ENCODE data around the gene ZNF579.

Gene ZNF579

DNA sequence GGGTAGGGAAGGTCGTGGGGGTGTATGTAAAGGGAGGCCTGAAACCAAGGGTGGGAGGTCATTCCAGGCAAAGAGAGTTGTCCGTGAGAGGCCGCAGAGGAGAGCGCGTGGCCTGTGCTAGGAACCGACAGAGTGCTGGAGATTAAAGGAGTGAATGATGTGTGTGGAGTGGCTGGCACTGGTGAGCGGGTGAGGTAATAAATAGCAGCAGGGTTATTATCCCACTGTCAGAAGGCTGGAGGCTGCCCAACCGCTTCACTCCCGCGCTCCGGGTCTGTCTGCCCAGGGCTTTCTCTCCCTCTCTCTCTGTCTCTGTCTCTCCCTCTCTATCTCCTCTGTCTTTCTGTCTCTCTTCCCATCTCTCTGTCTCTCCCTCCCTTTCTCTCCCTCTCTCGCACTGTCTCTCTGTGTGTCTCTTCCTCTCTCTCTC lies 17.4 kb downstream of the ZNF579 start:
- DNase-seq: no peak

DNA sequence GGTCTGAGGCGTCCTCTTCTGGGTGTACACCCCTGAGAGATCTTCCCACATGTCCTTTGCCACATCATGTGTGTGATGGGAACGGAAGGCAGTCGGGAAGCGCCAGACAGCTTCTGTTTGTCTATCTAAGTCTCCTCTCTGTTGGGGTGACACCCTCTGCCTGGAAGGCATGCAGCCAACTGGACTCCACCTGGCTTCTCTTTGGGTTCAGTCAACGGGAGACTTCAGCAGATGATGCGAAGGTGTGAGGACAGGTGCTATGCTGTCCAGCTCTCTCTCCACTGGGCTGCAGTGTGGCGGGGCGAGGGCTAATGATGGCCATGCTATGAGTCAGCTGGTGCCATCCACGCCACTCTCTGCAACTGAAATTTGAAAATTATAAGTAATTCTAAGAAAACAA lies 21.0 kb downstream of the ZNF579 start:
- no peak for DNase-seq

DNA sequence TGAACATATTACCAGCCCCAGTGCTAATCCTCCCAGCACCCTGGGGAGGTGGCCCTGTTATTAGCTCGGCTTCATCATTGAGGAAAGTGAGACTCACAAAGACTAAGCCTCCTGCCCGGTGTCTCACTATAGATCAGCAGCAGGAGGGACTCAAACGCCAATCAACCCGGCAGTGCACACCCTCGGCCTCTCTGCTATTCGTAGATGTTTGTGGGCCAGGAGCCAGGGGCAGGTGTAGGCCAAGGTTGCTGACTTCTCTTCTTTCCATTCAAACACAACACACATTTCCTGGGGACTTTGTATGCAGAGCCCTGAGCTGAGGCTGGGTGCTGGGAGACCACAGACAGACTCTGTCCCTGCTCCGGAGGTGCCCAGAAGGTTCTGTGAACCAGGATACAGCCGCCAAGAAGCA lies 25.9 kb downstream of the ZNF579 start:
- DNase-seq: no peak

DNA sequence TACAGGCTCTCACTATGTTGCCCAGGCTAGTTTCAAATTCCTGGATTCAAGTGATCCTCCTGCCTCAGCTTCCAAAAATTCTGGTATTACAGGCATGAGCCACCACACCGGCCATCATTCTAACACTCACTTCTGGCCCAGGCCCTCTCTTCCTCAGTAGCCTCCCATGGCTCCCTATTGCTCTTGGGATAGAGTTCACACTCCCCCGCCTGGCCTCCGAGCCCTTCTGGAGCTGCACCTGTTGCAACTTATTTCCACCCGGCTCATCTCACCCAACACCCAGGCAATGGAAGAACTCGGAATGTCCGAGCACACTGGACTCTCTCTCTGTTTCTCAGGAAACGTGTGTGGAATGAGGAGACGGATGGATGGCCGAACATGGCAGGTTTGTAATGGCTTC lies 26.3 kb downstream of the ZNF579 start:
- no peak for DNase-seq

DNA sequence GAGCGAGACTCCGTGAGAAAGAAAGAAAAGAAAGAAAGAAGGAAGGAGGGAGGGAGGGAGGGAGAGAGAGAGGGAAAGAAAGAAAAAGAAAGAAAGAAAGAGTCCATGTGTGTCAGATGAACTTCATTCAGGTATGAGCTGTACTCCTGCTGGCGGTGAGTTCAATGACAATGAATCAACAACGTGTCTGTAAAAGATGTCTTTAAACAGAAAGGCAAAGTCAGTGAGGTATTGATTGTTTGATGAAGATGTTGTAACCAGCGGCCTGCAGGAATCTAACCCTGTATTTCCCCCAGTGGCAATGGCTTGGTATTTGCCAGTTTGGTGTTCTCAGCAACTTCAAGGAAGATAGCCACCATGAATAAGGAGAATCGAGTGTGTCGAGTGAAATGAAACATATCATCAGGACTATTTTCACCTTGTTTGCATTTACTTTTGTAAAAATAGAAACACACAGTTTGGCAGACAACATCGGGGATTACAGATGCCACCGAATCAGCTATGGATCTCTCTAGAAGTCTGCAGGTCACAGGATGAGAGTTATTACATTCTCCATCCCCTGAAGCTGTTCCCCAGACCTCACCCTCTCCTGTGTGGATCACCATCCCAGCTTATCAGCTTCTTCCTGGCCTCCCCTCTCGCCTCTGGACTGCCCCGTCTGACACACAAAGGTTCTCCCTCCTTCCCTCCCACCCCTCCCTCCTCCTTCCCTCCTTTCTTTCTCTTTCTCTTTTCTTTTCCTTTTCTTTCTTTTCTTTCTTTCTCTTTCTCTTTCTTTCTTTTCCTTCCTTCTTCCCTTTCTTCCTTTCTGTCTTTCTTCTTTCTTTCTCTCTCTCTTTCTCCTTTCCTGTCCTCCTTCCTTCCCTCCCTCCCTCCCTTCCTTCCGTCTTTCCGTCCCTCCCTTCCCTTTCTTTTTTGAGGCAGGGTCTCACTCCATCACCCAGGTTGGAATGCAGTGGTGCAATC lies 27.1 kb downstream of the ZNF579 start:
- DNase-seq: no peak

DNA sequence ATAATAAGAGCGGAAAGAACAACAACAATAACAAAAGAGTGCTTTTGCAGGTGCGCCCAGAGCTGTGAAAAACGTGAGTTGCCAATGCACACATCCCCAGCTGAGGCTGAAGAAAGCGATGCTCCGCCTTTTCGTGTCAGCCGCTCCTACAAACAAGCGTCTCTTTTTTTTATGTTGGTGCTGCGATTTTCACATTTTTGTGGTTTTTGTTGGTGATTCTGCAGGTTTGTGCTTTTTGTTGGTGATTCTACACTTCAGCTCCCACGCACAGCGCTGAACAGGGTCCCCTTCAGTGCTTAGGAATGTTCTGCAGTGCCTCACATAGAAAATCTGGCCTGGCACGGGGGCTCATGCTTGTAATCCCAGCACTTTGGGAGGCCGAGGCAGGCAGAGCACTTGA lies 28.0 kb downstream of the ZNF579 start:
- DNase-seq: no peak

DNA sequence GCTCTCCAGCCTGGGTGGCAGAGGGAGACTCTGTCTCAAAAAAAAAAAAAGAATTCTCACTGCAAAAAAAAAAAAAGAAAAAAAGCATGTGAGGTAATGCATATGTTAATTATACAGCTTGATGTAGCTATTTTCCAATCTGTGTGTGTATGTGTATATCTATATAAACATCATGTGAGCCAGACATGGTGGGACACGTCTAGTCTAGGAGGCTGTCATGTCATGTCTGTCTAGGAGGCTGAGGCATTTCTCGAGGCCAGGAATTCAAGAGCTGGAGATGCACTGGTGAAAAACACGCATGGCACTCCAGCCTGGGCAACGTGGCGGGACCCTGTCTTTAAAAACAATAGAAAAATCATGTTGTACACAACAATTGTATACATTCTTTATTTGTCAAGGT lies 28.4 kb downstream of the ZNF579 start:
- no peak for DNase-seq

DNA sequence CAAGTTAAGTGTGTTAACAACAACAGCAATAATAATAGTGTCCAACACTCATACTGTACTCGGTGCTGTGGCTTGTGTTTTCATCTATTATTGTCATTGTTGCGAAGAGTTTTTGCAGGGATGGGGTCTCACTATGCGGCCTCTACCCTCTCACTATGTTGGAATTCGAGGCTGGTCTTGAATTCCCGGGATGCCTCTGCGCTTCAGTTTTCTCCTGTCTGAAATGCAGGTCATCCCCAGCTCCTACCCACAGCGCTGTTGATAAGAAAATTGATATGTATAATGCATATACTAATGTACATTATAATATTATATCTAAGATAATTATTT lies 30.4 kb downstream of the ZNF579 start:
- no peak for DNase-seq

DNA sequence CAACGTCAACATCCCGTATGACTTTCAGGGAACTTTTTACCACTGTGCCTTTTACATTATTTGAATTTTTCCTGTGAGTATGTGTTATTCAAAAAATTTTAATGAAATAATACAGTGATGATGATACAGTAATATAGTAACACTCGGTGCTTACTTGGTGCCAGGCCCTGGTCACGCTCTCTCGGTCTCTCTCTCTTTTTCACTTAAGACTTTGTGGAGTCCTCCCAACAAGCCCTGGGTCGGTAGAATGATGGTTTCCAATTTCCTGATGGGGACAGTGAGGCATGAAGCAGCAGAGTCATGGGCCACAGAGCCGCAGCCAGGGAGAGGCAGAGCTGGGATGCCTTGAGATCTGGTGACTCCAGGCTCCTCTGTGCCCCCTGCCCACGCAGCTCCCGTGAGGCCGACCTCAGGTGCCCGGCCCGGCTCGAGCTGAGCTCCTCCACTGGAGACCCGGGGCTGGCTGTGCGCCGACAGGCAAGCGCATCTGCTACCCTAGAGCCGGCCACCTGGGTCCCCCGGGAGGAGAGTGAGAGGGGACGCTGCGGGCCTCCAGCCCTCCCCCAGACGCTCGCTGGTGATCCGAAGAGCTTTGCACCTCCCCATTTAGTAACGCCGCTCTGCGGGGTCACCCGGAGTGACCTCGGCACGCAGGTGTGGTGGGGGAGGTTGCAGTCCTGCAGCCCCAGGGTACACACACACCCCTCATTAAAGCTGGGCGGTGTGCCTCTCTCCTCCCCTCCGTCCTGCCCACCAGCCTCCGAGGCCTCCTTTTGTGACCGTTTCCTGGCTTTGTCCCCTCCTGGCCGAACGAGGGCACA lies 30.9 kb downstream of the ZNF579 start:
- DNase-seq: no peak

DNA sequence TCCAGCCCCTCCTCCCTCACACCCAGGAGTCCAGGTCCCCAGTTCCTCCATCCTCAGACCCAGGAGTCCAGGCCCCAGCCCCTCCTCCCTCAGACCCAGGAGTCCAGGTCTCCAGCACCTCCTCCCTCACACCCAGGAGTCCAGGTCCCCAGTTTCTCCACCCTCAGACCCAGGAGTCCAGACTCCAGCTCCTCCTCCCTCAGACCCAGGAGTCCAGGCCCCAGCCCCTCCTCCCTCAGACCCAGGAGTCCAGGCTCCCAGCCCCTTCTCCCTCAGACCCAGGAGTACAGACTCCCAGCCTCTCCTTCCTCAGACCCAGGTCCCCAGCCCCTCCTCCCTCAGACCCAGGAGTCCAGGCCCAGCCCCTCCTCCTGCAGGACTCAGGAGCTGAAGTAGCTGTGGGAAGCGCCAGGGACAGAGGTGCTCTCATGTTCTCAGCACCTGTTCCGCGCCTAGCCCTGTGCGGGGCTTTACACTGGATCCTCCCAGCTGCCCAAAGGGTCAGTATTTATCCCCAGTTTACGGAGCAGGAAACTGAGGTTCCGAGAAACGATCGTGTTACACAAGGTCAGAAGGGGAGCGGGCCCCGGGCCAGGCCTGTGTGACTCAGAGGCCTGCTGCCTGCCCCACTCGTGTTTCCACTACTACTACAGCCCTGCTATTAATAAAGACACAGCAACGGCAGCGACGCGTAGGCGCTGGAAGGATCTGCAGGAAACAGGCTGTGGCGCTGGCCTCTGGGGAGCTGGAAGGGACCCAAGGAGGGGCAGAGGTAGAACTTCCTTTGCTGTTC lies 33.6 kb downstream of the ZNF579 start:
- DNase-seq: no peak

DNA sequence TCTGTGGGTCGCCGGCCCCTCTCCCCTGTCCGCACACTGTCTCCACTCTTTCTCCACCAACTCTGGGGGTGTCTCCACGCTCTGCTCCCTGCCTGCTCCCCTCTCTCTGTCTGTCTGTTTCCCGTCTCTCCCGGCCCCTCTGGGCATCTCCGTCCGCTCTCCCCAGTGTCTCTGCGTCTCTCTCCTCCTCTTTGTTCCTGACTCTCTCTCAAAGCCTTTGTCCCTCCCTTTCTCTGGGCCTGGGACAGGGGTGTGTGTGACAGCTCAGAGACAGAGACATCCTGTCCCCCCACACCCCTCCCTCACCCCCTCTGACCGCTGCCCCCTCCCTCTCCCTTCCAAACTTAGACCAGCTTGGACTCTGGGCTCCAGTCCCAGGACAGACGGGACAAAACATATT lies 34.6 kb downstream of the ZNF579 start:
- DNase-seq: no peak

DNA sequence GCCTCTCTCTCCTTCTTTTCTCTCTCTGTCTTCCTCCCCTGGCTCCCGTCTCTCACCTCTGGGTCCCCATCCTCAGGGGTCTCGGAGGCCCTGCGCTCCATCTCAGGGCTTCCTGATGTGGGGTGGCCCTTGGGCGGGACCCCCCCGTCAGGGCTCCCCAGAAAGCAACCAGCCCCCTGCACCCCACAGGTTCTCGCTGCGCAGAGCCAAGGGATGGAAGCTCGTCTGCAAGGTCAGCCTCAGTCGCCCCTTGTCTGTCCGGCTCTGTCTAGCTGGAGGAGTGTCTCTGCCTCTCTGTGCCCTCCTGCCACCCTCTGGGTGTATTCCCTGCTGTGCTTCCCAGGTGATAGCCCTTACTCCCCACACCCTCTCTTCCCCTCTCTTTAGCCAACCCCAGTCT lies 35.2 kb downstream of the ZNF579 start, which contains the start of gene SBK3:
SBK3 (minus strand) TSS at position 101 of the 400 bp plus-strand sequence; CDS start at position 101, 0 bp downstream.
- DNase-seq: no peak

DNA sequence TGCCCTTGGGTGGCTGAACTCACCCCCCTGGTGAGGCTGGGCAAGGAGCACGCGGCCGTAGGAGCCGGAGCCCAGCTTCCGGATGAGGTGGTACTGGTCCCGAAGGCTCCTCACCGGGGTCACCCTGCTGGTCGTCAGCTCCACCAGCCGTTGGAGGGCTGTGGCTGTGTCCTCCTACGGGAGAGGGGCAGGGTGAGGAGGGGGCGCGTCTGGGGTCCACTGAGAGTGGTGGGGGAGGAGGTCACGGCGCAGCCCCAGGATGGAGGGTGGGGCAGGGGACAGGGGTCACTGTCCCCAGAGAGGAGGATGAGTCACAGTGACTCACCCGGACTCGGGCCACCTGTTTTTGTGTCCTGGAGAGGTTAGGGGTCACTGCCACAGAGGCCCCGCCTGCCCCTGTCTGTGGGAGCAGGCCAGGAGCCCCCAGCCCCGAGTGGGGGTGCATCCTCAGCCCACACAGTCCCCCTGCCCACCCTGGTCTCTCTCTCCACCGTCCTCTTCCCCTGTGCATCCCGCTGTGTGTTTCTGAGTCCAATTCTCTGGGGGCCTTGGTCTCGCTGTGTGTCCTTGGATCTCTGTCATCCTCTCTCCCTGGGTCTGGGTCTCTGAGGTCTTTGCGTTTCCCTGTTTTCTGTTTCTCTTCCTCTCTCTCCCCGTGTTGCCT lies 35.7 kb downstream of the ZNF579 start:
- no peak for DNase-seq

DNA sequence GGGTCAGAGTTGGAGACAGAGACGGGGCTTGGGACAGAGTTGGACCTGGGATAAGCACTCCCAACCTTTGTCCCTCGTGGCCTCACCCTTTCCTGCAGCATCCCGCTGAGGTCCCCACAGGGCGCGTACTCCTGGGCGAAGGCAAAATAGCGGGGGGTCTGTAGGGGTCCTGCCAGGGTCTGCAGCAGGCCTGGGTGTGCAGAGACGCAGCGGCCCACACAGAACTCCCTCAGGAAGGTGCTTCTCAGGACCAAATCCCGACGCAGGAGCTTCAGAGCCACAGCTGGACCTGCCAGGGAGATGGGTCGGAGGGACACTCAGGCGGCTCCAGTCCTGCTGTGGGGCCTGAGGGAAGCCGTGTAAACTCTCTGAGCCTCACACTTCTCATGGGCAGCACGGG lies 36.6 kb downstream of the ZNF579 start:
- no peak for DNase-seq

DNA sequence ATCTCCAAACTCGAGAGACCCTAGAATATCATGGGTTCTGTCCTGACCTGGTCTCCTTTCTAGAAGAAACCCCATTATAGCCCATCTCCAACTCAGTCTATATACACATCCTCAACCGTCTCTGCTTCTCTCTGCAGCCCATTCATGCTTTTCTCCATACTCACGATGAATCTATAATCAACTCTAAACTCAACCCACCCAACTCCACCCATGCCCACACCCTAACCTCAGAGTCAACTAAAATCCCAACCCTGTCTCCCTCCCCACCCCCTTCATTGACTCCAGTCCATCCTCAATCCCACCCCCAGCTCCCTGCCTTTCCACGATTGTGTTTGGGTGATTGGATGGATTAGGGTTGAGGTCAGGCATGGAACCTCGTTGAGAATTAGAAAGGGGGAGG lies 37.1 kb downstream of the ZNF579 start:
- no peak for DNase-seq

DNA sequence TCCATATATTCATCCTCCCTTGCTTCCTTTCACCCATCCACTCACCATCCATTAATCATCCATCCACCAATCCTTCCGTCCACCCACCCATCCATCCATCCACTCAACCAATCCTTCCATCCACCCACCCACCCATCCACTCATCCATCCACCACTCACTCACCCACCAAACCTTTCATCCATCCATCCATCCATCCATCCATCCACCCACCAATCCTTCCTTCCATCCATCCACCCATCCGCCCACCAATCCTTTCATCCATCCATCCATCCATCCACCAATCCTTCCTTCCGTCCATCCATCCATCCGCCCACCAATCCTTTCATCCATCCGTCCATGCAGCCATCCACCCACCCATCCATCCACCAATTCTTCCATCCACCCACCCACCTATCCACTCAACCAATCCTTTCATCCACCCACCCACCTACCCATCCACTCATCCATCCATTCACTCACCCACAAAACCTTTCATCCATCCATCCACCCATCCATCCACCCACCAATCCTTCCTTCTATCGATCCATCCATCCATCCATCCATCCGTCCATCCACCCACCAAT lies 38.3 kb downstream of the ZNF579 start:
- no peak for DNase-seq

DNA sequence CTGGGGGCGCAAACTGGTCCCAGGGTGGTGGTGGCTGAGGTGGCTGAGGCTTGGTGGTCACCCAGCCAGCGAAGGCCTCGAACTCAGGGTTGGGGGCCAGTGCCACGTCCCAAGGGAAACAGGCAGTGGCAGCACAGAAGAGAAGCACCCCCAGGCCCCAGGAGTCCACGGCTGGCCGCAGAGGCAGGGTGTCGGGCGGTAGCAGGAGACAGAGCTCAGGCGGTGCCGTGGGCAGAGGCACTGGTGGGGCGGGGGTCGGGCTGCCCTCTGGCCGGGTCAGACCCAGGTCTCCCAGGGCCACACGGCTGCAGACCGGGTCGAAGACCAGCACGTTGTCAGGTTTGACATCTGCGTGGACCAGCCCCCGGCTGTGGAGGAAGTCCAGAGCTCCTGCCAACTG lies 39.6 kb downstream of the ZNF579 start:
- DNase-seq: no peak

DNA sequence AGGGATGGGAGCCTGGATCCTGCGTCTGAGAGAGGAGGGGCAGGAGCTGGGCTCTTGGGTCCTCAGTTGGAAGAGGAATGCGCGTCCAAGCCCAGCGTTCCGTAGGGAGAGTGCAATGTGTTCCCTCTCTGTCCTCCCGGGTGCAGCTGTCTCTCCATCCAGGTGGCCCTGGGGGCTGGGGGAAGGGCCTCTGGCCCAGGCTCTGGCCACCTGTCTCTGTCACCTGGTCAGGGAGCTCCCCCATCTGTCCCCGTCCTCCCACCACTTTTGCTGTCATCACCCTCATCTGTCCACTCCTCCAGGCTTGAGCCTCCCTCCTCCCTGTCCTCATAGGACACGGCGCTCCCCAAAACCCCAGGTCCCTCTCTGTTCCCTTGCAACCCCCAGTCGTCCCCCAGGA lies 40.0 kb downstream of the ZNF579 start:
- DNase-seq: no peak

DNA sequence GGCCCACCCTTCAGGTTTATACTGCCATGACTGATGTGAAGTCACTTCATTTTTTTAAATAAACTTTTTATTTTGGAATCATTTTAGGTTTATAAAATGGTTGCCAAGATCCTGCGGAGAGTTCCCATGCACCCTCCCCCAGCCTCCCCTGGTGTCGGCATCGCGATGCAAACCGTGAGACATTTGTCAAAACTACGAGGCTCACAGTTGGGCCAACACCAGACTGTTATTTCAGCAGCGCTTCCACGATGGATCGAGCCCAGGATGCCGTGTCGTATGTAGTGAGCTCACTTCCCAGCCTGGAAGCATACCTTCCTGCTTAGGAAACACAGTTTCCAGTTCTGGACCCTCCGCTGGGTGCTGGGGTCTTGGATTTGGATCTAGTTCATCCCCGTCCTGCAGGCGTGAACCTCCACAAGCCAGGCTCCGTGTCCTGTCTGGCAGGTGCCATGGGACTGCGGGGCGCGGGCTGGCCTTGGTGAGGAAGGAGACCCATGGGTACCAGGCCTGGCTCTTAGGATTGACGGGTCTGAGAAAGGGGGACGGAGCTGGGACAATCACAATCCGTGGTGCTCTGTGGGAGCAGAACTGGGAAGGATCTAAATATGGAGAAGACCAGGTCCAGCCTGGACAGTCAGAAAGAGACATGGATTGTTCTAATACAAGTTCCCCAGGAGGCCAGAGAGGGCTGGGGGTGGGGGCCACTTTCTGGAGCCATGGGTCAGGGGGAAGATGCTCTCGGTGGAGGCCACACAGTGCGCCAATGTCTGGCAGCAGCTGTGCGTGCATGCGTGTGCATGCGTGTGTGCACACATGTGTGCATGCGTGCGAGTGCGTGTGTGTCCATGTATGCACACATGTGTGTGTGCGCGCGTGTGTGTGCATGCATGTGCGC lies 41.3 kb downstream of the ZNF579 start:
- DNase-seq: no peak

DNA sequence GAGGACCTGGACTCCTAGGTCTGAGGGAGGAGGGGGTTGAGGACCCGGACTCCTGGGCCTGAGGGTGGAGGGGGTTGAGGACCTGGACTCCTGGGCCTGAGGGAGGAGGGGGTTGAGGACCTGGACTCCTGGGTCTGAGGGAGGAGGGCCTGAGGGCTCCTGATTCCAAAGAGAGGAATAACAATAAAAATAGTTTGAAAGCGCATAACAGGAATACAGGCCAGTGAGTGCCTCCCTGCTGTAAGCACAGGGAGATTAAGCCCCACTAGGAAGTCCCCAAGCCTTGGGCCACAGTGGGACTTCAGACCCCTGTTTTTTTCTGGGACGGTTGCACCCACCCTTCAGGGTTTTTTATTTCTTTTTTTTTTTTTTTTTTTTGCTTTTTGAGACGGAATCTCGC lies 42.5 kb downstream of the ZNF579 start:
- DNase-seq: no peak

DNA sequence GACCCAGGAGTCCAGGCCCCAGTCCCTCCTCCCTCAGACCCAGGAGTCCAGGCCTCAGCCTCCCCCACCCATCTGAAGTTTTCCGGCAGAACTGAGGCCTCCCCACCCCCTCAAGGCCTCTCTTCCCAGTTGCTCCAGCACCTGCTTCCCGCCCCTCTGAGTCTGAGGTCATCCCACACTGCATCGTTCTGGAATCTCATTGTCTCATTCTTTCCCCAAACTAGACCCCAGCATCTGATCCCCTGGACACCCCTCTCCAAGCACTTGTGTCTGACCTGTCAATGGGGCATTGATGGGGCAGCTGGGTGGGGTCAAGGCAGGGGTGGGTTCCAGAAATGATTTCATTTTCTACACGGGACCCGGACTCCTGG lies 42.9 kb downstream of the ZNF579 start:
- no peak for DNase-seq
